HepG2 (cell line): ENCODE data around the gene PLEKHA6. TPM values are rescaled to one million over a fixed set of nuclear protein-coding genes. Genes with fewer than 3 reads are reported as not detected.
A peak's percentile ranks its signal among the peaks of the same experiment; 100 is the strongest.

Experiments
- AKAP8 ChIP-seq: sonication (generic); formaldehyde crosslinking; IDR thresholded peaks from 2 replicates; pipeline ENCODE4 v1.5.1; 2020; ENCODE audit warnings: mild to moderate bottlenecking, missing genetic modification reagents
- ARID2 ChIP-seq: sonication (generic); formaldehyde crosslinking; IDR thresholded peaks from 2 replicates; pipeline ENCODE4 v1.8.1; 2022; ENCODE audit warnings: mild to moderate bottlenecking, missing genetic modification reagents, borderline replicate concordance
- ATF4 ChIP-seq, 2 experiments: fragments of 450-650 bp in 1 of 2; sonication (generic) in 1 of 2; formaldehyde crosslinking; IDR thresholded peaks; 2 replicates each; pipeline versions ENCODE4 v1.5.0 to v1.8.0; 2020 to 2022; ENCODE audit warnings: mild to moderate bottlenecking in 1 of 2, missing genetic modification reagents in 1 of 2
- ATF7-NPFF ChIP-seq: sonication (generic); formaldehyde crosslinking; IDR thresholded peaks from 2 replicates; pipeline ENCODE4 v1.8.1; 2023; ENCODE audit warnings: mild to moderate bottlenecking, low read depth, missing genetic modification reagents, moderate library complexity
- ERF ChIP-seq: IDR thresholded peaks from 2 replicates; pipeline ENCODE4 v1.6.1; 2018; ENCODE audit warnings: missing biosample characterization, missing genetic modification reagents
- HNRNPL ChIP-seq: fragments of 200-400 bp; formaldehyde crosslinking; IDR thresholded peaks from 2 replicates; pipeline ENCODE4 v1.6.1; 2017; ENCODE audit warnings: mild to moderate bottlenecking, low read depth, low read length
- KDM5B ChIP-seq: sonication (generic); formaldehyde crosslinking; IDR thresholded peaks from 2 replicates; pipeline ENCODE4 v1.4.0; 2020; ENCODE audit warnings: missing genetic modification reagents, mild to moderate bottlenecking, borderline replicate concordance
- MTF1 ChIP-seq: sonication (generic); formaldehyde crosslinking; IDR thresholded peaks from 2 replicates; pipeline ENCODE4 v1.5.0; 2020; ENCODE audit warnings: missing genetic modification reagents
- RBFOX2 ChIP-seq: fragments of 200-400 bp; formaldehyde crosslinking; IDR thresholded peaks from 2 replicates; pipeline ENCODE4 v1.6.1; 2017; ENCODE audit warnings: low read depth, mild to moderate bottlenecking, low read length
- SKI ChIP-seq: fragments of 450-650 bp; IDR thresholded peaks from one replicate; pipeline ENCODE4 v1.6.1; 2018; ENCODE audit warnings: mild to moderate bottlenecking; ENCODE audit not compliant: partially characterized antibody
- UBTF ChIP-seq: sonication (generic); formaldehyde crosslinking; IDR thresholded peaks from 2 replicates; pipeline ENCODE4 v1.4.0; 2020; ENCODE audit warnings: mild to moderate bottlenecking, missing genetic modification reagents
- ZMYM4 ChIP-seq: sonication (generic); formaldehyde crosslinking; IDR thresholded peaks from 2 replicates; pipeline ENCODE4 v1.8.1; 2023; ENCODE audit warnings: mild to moderate bottlenecking, missing genetic modification reagents
- ZNF10 ChIP-seq: sonication (generic); formaldehyde crosslinking; IDR thresholded peaks from 2 replicates; pipeline ENCODE4 v1.4.0; 2020; ENCODE audit warnings: mild to moderate bottlenecking, low read depth, missing genetic modification reagents, borderline replicate concordance
- ZNF317 ChIP-seq: sonication (generic); formaldehyde crosslinking; IDR thresholded peaks from 2 replicates; pipeline ENCODE4 v1.5.0; 2020; ENCODE audit warnings: mild to moderate bottlenecking, missing genetic modification reagents
- ZNF354B ChIP-seq: sonication (generic); formaldehyde crosslinking; IDR thresholded peaks from 2 replicates; pipeline ENCODE4 v1.8.0; 2022; ENCODE audit warnings: mild to moderate bottlenecking, missing genetic modification reagents
- ZNF747 ChIP-seq: sonication (generic); formaldehyde crosslinking; IDR thresholded peaks from 2 replicates; pipeline ENCODE4 v1.8.1; 2023; ENCODE audit warnings: missing genetic modification reagents, mild to moderate bottlenecking, borderline replicate concordance
- ZNF770 ChIP-seq: sonication (generic); formaldehyde crosslinking; IDR thresholded peaks from 2 replicates; pipeline ENCODE4 v1.5.0; 2020; ENCODE audit warnings: mild to moderate bottlenecking, missing genetic modification reagents
- ZNF772 ChIP-seq: sonication (generic); formaldehyde crosslinking; IDR thresholded peaks from 2 replicates; pipeline ENCODE4 v1.5.0; 2020; ENCODE audit warnings: mild to moderate bottlenecking, missing genetic modification reagents
- ZSCAN5A ChIP-seq: sonication (generic); formaldehyde crosslinking; IDR thresholded peaks from 2 replicates; pipeline ENCODE4 v1.8.0; 2022; ENCODE audit warnings: mild to moderate bottlenecking, missing genetic modification reagents, borderline replicate concordance
- polyA plus RNA-seq, 8 experiments: library from polyadenylated mRNA; depleted of rRNA in 3 of 8; stranded (reverse) in 7 of 8; unstranded in 1 of 8; fragments of >200 nt; fragmentation: Illumina TruSeq in 4 of 8; extraction: Trizol in 4 of 8; gene quantifications; 2 replicates each; pipeline versions ENCODE4 v1.2.1 to v1.2.3, GENCODE V29; 2011 to 2016; ENCODE audit warnings: low read depth in 4 of 8, missing spikeins in 1 of 8, mixed read lengths in 1 of 8; ENCODE audit not compliant: insufficient read depth in 1 of 8
- total RNA-seq, 5 experiments: library from RNA; depleted of rRNA; stranded (reverse); fragments of >200 nt; fragmentation: Illumina TruSeq; extraction: Trizol; gene quantifications; 2 replicates each; pipeline ENCODE4 v1.2.3, GENCODE V29; 2016; ENCODE audit warnings: low read depth in 1 of 5
- TF ChIP-seq, protein P1 (sequence below): sonication (generic); formaldehyde crosslinking; IDR thresholded peaks from 2 replicates; pipeline ENCODE4 v1.5.1; 2020; ENCODE audit warnings: missing genetic modification reagents, mild to moderate bottlenecking, borderline replicate concordance

Gene PLEKHA6
- total and polyA plus RNA-seq, 2 of the 13 experiments (the other 11 are each of a cell fraction or from before 2014, with no cell fraction given), result 5.3 to 11.4 TPM

GRCh38 chr1:204213668-204214662, 145.8 kb downstream of the PLEKHA6 start, which contains the start of gene GOLT1A (continued):
- 0 out of 2 replicates have a peak, but pooled peaks have one; percentile 41 for TF ChIP-seq UBTF (CRISPR knock-in tag)
- TF ChIP-seq ZMYM4 (CRISPR knock-in tag), result peak; percentile 73
- TF ChIP-seq HNRNPL, result peak; percentile 85
- peak; percentile 81; the same call in 1 of the 2 replicates for TF ChIP-seq KDM5B (CRISPR knock-in tag)
- no peak; the same call in 1 of the 2 replicates for TF ChIP-seq ZSCAN5A (CRISPR knock-in tag)
- TF ChIP-seq ZNF354B (CRISPR knock-in tag), result 0 out of 2 replicates have a peak, but pooled peaks have one; percentile 22
- TF ChIP-seq ZNF317, result peak; percentile 86
- no peak; the same call in none of the 2 replicates for TF ChIP-seq ZNF772
- TF ChIP-seq AKAP8 (CRISPR knock-in tag), result peak; percentile 63
- TF ChIP-seq ATF7-NPFF (CRISPR knock-in tag), result no peak; the same call in 1 of the 2 replicates
- TF ChIP-seq RBFOX2, result peak; percentile 66
- TF ChIP-seq SKI, result peak; percentile 31
- 0 out of 2 replicates have a peak, but pooled peaks have one; percentile 53 for TF ChIP-seq ERF (CRISPR knock-in tag)
- no peak for TF ChIP-seq ZNF10 (CRISPR knock-in tag)
- no peak for TF ChIP-seq MTF1 (CRISPR knock-in tag)
- TF ChIP-seq, protein P1, sequence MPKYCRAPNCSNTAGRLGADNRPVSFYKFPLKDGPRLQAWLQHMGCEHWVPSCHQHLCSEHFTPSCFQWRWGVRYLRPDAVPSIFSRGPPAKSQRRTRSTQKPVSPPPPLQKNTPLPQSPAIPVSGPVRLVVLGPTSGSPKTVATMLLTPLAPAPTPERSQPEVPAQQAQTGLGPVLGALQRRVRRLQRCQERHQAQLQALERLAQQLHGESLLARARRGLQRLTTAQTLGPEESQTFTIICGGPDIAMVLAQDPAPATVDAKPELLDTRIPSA, result no peak; the same call in 1 of the 2 replicates
- peak; percentile 74; the same call in 1 of the 2 replicates for TF ChIP-seq ARID2 (CRISPR knock-in tag)
- TF ChIP-seq ZNF770, result no peak
- peak; percentile 96 for TF ChIP-seq ZNF747 (CRISPR knock-in tag)
- TF ChIP-seq ATF4 (CRISPR knock-in tag; IDR thresholded peaks at IDR 0.05), result peak in 1 of 2 experiments; percentile 65; a peak in 1 of 4 replicates
